Adrenal gland (tissue), 12 donors: ENCODE measurements around the gene L2HGDH. TPM values are rescaled to one million over a fixed set of nuclear protein-coding genes. Genes with fewer than 3 reads are reported as not detected.
A peak's percentile ranks its signal among the peaks of the same experiment; 100 is the strongest.

Source experiments
- DNase-seq, 7 donors: peaks; one replicate each; pipeline ENCODE4 v3.0.0-alpha.2; 2019 to 2020
- H3K27ac ChIP-seq, 5 donors: fragments of 200-600 bp; sonication (generic) in 4 of 5; 1 replicate in 3 of 5; 2 replicates in 2 of 5; pipeline versions ENCODE4 v1.5.1 to v1.8.0; 2016 to 2020; ENCODE audit warnings: mild to moderate bottlenecking in 1 of 5
- H3K27me3 ChIP-seq: fragments of 200-600 bp; 2 replicates; pipeline ENCODE4 v1.8.0; 2021
- H3K36me3 ChIP-seq, 2 donors: fragments of 200-600 bp; replicated peaks in 1 of 2; 1 replicate in 1 of 2; 2 replicates in 1 of 2; pipeline versions ENCODE4 v1.5.1 to v1.8.0; 2018 to 2022
- H3K4me1 ChIP-seq, 2 donors: fragments of 200-600 bp; replicated peaks in 1 of 2; 1 replicate in 1 of 2; 2 replicates in 1 of 2; pipeline versions ENCODE4 v1.5.1 to v1.8.0; 2018 to 2021
- H3K4me3 ChIP-seq, 4 donors: fragments of 200-600 bp; sonication (generic) in 3 of 4; one replicate each; pipeline ENCODE4 v1.5.1; 2016 to 2018
- H3K9me3 ChIP-seq, 3 donors: fragments of 200-600 bp; sonication (generic) in 1 of 3; replicated peaks in 1 of 3; 1 replicate in 2 of 3; 2 replicates in 1 of 3; pipeline versions ENCODE4 v1.5.1 to v1.8.0; 2016 to 2021
- CTCF ChIP-seq, 6 experiments: fragments of 450-650 bp in 4 of 6; fragments of 200-600 bp in 2 of 6; sonication (generic) in 1 of 6; IDR thresholded peaks; 1 replicate in 5 of 6; 2 replicates in 1 of 6; pipeline versions ENCODE4 v1.5.1 to v1.8.0; 2016 to 2021; ENCODE audit warnings: antibody characterized with exemption in 6 of 6, mild to moderate bottlenecking in 2 of 6, moderate library complexity in 1 of 6
- POLR2A ChIP-seq, 2 donors: fragments of 450-650 bp; IDR thresholded peaks; one replicate each; pipeline ENCODE4 v1.6.1; 2017; ENCODE audit warnings: antibody characterized with exemption in 2 of 2, mild to moderate bottlenecking in 2 of 2, moderate library complexity in 1 of 2
- WGBS, 4 donors: extraction: QIAGEN DNeasy Blood & Tissue Kit in 2 of 4; methylation state at CpG; one replicate each; pipeline versions ENCODE4 v1.1.5 to v1.1.7; 2013 to 2017; 5-methylcytosine and 5-hydroxymethylcytosine counted together
- intact Hi-C, 2 donors: fragments of 100-400 bp; cut with DNase I; formaldehyde crosslinking; loops; one replicate each; pipeline versions ENCODE4 v1.14.1 to v1.15.0; 2022 to 2023
- polyA plus RNA-seq, 3 donors: library from polyadenylated mRNA; stranded (reverse); fragments of 200-250 nt in 2 of 3; fragments of 350-450 nt in 1 of 3; fragmentation: Illumina TruSeq in 1 of 3; extraction: RNeasy Lipid Tissue Mini Kit (QIAGEN cat#74804) in 1 of 3; gene quantifications; one replicate each; pipeline ENCODE4 v1.2.3, GENCODE V29; 2013 to 2014
- total RNA-seq, 9 donors: library from RNA; depleted of rRNA in 4 of 9; stranded (reverse); fragments of >200 nt in 4 of 9; fragments of 120-200 nt in 1 of 9; fragmentation: NEBNext Ultra II Directional in 1 of 9; extraction: Animal tissue kit (Norgen Biotek cat#: 25700) in 1 of 9; gene quantifications; one replicate each; pipeline versions ENCODE4 v1.1.0 to v1.2.4, GENCODE V29; 2013 to 2023
- donor health status: healthy with polysubstance abuse.
- donor health status: Bipolar disorder and iron deficiency.
- donor health status: DM: yes; HTN: yes; CAD: no.
- donor health status: DM: no; HTN: no; CAD: no.
- donor health status: DM: no; HTN: no; CAD: no.
- donor health status: DM: yes; HTN: yes; CAD: no.

L2HGDH gene
- total and polyA plus RNA-seq, 12 donors: 1.2 to 8.9 (median 4.8) TPM

DNA sequence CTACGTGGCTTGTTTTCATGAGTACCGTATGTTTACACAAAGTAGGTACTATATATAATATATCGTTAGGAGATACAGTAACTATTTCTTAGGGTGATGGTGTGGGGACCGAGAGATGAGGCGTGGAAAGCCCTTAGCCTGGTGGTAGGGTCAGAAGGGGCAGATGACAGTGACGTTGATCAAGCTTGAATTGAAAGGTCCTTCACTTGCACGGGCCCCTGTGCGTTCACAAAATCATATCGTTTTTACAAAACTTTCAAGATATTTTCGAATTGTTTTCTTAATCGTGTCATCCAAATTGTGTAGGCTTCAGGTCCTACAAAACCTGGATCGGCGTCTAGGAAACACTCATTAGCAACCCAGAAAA is 79.8 kb downstream of the L2HGDH start:
- peak overlapping the region; percentile 51 to 100 (median 92) for H3K27ac ChIP-seq
- no peaks in the 10 kb centered on the region for H3K9me3 ChIP-seq
- intact Hi-C loops: no loop called here
- DNase-seq: no peak
- H3K4me1 ChIP-seq: peaks cover 23 to 24% of the 10 kb centered on the region in 2 donors
- 28 to 35% (median 30%) methylated on average over 13 of the region's 13 CpGs for WGBS, 4 donors
- H3K36me3 ChIP-seq: no peaks in the 10 kb centered on the region
- no peak for TF ChIP-seq POLR2A (IDR thresholded peaks at IDR 0.05)
- peak in 1 of 6 experiments; percentile 6 for TF ChIP-seq CTCF (IDR thresholded peaks at IDR 0.05)
- H3K4me3 ChIP-seq: peak overlapping the region in 3 of 4 donors; percentile 21 to 97 (median 93)
- H3K27me3 ChIP-seq: no peaks in the 10 kb centered on the region

- H3K27ac ChIP-seq: peak within 1 kb of the TSS; percentile 89 to 100 (median 92)
- no peaks in the 10 kb centered on the region for H3K36me3 ChIP-seq
- TF ChIP-seq CTCF (IDR thresholded peaks at IDR 0.05) (no peak), POLR2A (IDR thresholded peaks at IDR 0.05) (peak; percentile 76 to 96)
- peak; percentile 85 to 90 (median 88) for DNase-seq
- WGBS, 4 donors: 0 to 1% (median 1%) methylated on average over 16 to 90 of the region's 90 CpGs
- peaks cover 26 to 28% of the 10 kb centered on the region in 2 donors for H3K4me1 ChIP-seq
- no peaks in the 10 kb centered on the region for H3K27me3 ChIP-seq
- intact Hi-C loops: no loop called here
- peak within 1 kb of the TSS; percentile 33 to 97 (median 67) for H3K4me3 ChIP-seq
- no peaks in the 10 kb centered on the region for H3K9me3 ChIP-seq
Observed at GRCh38 chr14:50231475-50232275, 80.4 kb downstream of the L2HGDH start, which contains the start of gene SOS2. SOS2 (minus strand) TSS chr14:50231578; CDS start chr14:50231283, 295 bp downstream.

DNA sequence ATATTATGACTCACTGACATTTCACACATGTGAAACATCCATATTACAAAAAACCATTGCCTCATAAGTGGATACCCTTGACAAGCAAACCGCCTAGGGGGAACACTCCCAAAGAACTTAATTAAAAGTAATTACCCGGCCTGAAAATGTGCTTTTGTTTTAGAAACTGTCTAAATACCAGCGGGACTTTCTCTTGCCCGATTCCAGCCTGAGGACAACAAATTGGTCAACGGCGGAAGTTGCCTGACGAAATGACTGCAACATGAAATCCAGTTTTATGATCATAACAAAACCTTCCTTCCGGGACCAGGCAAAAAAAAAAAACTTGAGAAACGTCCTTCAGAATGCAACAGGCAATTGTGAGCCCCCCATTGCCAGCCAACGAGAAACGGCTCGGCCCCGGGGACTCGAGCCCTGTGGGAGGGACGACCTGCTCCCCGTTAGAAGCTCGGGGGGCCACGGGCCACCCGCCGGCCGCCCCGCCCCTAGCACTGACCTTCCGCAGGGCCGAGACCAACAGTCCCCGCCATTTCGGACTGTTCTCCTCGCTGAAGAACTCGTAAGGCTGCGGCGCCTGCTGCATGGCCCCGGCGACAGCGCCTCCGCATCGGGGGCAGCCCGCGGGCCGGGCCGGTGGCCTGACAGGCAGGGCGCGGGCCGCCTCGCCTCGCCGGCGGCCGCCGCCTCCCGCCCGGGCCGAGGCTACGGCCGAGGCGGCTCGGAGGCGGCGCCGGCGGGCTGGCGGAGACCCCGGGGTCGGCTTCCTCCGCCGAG is 81.1 kb downstream of the L2HGDH start:
- no peaks in the 10 kb centered on the region for H3K27me3 ChIP-seq
- no peaks in the 10 kb centered on the region for H3K36me3 ChIP-seq
- DNase-seq: peak; percentile 52 to 81 (median 64)
- H3K4me3 ChIP-seq: peak overlapping the region; percentile 33 to 97 (median 67)
- intact Hi-C loops: no loop called here
- 0 to 1% (median 0%) methylated on average over 9 to 64 of the region's 64 CpGs for WGBS, 4 donors
- peaks cover 31 to 36% of the 10 kb centered on the region in 2 donors for H3K4me1 ChIP-seq
- TF ChIP-seq CTCF (IDR thresholded peaks at IDR 0.05): no peak
- TF ChIP-seq POLR2A (IDR thresholded peaks at IDR 0.05): peak in 1 of 2 donors; percentile 15
- H3K9me3 ChIP-seq: no peaks in the 10 kb centered on the region
- H3K27ac ChIP-seq: peak overlapping the region; percentile 89 to 100 (median 92)

DNA sequence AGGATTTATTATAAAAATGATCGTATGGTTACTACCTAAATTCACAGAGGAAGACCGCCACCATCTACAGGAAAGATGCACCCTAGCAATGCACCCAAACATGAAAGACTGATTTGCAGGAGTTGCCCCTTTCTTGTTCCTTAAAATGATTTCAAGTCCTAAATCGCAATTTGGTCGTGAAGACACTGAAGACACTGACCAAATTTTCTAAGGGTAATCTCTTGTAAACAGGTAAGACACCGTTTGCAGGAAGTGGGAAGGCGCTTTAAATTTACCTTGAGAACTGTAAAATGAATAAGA is 81.7 kb downstream of the L2HGDH start:
- peak overlapping the region in 2 of 4 donors; percentile 93 to 97 for H3K4me3 ChIP-seq
- no peaks in the 10 kb centered on the region for H3K27me3 ChIP-seq
- H3K9me3 ChIP-seq: no peaks in the 10 kb centered on the region
- WGBS, 4 donors: 1 to 2% (median 1%) methylated on average over 6 of the region's 6 CpGs
- TF ChIP-seq POLR2A (IDR thresholded peaks at IDR 0.05) (no peak), CTCF (IDR thresholded peaks at IDR 0.05) (no peak)
- H3K27ac ChIP-seq: peak overlapping the region; percentile 89 to 100 (median 92)
- no peak for DNase-seq
- intact Hi-C loops: no loop called here
- peaks cover 36 to 41% of the 10 kb centered on the region in 2 donors for H3K4me1 ChIP-seq
- H3K36me3 ChIP-seq: no peaks in the 10 kb centered on the region
